Skin epidermis (tissue), 12 donors: Measurements from ENCODE around the gene SGSH.
A peak's percentile ranks its signal among the peaks of the same experiment; 100 is the strongest.

Experiments used
- H3K27ac ChIP-seq, 21 experiments: fragments of 200-600 bp; sonication (generic) in 11 of 21; one replicate each; pipeline ENCODE4 v1.5.0; 2020; ENCODE audit warnings: mild to moderate bottlenecking in 3 of 21, inconsistent platforms in 2 of 21, moderate library complexity in 2 of 21
- H3K4me3 ChIP-seq, 7 experiments: fragments of 200-600 bp; sonication (generic) in 2 of 7; one replicate each; pipeline ENCODE4 v1.5.0; 2020; ENCODE audit warnings: inconsistent platforms in 2 of 7, mild to moderate bottlenecking in 2 of 7, moderate library complexity in 1 of 7

The SGSH gene

GRCh38 chr17:80169784-80170500, 50.2 kb downstream of the SGSH start, which contains the start of gene CARD14:
Gene CARD14, plus strand, starts transcription at chr17:80170030. Its CDS starts 11,409 bp downstream, at chr17:80181439.
- Histone ChIP-seq H3K27ac (peak within 1 kb of the TSS in 13 of 21 experiments; percentile 4 to 76 (median 47)), H3K4me3 (peak within 1 kb of the TSS; percentile 9 to 34 (median 17))

DNA sequence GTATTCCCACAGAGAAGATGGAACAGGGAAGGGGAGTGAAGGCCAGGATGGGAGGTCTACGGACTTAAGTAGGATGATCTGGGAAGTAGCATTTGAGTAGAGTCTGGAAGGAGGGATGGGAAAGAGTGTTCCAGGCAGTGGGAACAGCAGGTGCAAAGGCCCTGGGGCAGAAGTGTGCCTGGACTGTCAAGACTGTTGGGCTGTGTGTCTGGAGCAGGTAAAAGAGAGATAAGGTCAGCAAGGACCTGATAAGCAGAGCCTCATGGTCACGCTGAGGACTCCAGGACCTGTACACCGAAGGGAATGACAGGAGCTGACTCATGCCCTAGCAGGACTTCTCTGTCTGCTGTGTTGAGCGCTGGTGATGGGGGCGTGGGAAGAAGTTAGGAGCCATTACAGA, 51.0 kb downstream of the SGSH start:
- H3K4me3 ChIP-seq: no peak overlapping the region
- no peak overlapping the region for H3K27ac ChIP-seq

- Histone ChIP-seq H3K4me3 (no peak overlapping the region), H3K27ac (peak overlapping the region in 1 of 21 experiments; percentile 11)
Measured at GRCh38 chr17:80168371-80168770, 51.8 kb downstream of the SGSH start.

DNA sequence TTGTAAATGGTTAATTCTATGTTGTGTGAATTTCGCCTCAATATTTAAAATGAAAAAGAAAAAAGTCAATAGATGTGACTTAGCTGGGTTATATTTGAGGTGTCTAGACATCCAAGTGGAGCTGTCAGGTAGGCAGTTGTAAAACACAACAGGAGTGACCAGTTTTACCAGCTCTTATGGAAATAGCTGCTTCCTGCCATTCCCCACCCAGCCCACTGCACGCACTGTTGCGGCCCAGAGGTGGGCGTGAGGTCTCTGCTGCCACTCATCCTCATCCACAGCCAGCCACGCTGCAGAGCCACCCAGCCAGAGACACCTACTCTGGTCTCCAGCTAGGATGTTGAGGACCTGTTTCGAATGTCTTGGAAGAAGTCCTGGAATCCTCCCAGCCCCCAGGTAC, 53.7 kb downstream of the SGSH start:
- no peak overlapping the region for H3K4me3 ChIP-seq
- peak overlapping the region in 1 of 21 experiments; percentile 16 for H3K27ac ChIP-seq

- Histone ChIP-seq H3K4me3 (no peak overlapping the region), H3K27ac (no peak overlapping the region)
Measured at GRCh38 chr17:80164185-80164584, 55.9 kb downstream of the SGSH start.

DNA sequence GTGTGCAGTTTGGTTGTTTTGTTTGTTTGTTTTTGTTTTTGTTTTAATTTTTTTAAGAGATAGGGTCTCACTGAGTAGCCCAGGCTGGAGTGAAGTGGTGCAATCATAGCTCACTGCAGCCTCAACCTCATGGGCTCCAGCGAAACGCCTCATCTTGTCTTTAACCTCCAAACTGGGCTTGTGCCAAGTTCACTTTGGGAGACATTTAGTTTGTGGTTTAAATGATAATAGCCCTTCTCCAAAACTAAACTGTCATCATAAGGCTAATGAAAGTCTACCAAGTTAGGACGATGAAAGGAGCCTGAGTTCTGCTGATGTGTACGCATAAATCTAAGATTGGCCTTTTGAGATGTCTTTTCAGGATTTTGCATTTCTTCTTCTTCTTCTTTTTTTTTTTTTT, 56.8 kb downstream of the SGSH start:
- no peak overlapping the region for H3K4me3 ChIP-seq

GRCh38 chr17:80160536-80160935, 59.6 kb downstream of the SGSH start:
- H3K4me3 ChIP-seq: no peak overlapping the region
- no peak overlapping the region for H3K27ac ChIP-seq

More for the DNA sequence above, 56.8 kb downstream of the SGSH start:
- H3K27ac ChIP-seq: no peak overlapping the region
